Astrocyte (in vitro differentiated cells and primary cell): Measurements from ENCODE around the gene ADGRF1.
"Not testable (repeated sequence)": the region's sequence is repeated elsewhere in the genome, so short reads cannot be mapped to it uniquely, and the experiment has no call there.

ENCODE experiments used
- CTCF ChIP-seq: IDR thresholded peaks from 2 replicates; pipeline ENCODE4 v1.5.1; 2011; ENCODE audit warnings: low read depth, mild to moderate bottlenecking, inconsistent platforms, low read length, moderate library complexity; ENCODE audit not compliant: insufficient read depth
- EZH2 ChIP-seq: IDR thresholded peaks from 2 replicates; pipeline ENCODE4 v1.6.1; 2012; ENCODE audit warnings: mild to moderate bottlenecking, low read length, inconsistent platforms; ENCODE audit not compliant: insufficient read depth

DNA sequence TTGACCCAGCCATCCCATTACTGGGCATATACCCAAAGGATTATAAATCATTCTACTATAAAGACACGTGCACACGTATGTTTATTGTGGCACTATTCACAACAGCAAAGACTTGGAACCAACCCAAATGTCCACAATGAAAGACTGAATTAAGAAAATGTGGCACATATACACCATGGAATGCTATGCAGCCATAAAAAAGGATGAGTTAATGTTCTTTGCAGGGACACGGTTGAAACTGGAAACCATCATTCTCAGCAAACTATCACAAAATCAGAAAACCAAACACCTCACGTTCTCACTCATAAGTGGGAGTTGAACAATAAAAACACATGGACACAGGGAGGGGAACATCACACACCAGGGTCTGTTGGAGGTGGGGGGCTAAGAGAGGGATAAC, 47.3 kb upstream of the ADGRF1 start:
- not testable (repeated sequence) for TF ChIP-seq CTCF, EZH2
